ENCODE results near the gene METTL4.
"Not testable (repeated sequence)": the region's sequence is repeated elsewhere in the genome, so short reads cannot be mapped to it uniquely, and the experiment has no call there.

The METTL4 gene

DNA sequence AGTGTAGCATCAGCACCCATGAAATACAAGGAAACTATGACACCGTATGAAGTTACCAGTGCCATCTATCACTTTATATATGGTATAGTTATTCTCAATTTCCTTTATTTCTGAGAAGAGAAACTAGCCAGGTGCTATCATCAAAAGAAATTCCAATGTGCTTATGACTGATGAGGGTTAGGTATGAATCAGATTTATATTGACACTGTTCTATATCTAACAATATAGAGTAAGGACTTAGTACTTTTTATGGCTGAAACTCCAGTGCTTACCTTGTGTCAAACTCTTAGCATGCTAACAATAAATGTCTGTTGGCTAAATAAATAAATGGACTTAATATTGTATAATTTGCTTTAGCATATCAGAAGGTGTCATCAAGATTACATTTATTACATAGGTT, 6.9 kb downstream of the METTL4 start:
- no peak for DNase-seq

GRCh38 chr18:2559249-2559648, 12.1 kb downstream of the METTL4 start:
- no peak for DNase-seq

- no peak for DNase-seq
These were observed 13.8 kb downstream of the METTL4 start for GRCh38 chr18:2557536-2557935.

GRCh38 chr18:2555895-2556294, 15.4 kb downstream of the METTL4 start:
- no peak for DNase-seq

- DNase-seq: no peak
These were observed 16.6 kb downstream of the METTL4 start for GRCh38 chr18:2554696-2555095.

- no peak for DNase-seq
These were observed 19.9 kb downstream of the METTL4 start for GRCh38 chr18:2551425-2551824.

DNA sequence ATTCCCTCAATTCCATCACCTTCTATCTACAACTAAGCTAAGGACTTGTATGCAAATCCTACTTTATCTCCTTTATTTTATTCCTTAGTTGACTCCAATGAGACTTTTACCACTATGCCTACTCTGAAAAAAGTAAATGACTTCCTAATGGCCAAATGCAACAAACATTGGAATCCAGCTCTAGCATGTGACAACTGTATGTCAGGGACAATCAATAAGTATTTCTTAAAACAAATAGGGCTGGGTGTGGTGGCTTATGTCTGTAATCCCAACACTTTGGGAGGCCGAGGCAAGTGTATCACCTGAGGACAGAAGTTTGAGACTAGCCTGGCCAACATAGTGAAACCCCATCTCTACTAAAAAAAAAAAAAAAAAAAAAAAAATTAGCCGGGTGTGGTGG, 21.8 kb downstream of the METTL4 start:
- DNase-seq: no peak

GRCh38 chr18:2547477-2548087, 23.7 kb downstream of the METTL4 start:
- peak in 1 of 14 donors; percentile 14 for DNase-seq

GRCh38 chr18:2545155-2545554, 26.1 kb downstream of the METTL4 start:
- DNase-seq: no peak

DNA sequence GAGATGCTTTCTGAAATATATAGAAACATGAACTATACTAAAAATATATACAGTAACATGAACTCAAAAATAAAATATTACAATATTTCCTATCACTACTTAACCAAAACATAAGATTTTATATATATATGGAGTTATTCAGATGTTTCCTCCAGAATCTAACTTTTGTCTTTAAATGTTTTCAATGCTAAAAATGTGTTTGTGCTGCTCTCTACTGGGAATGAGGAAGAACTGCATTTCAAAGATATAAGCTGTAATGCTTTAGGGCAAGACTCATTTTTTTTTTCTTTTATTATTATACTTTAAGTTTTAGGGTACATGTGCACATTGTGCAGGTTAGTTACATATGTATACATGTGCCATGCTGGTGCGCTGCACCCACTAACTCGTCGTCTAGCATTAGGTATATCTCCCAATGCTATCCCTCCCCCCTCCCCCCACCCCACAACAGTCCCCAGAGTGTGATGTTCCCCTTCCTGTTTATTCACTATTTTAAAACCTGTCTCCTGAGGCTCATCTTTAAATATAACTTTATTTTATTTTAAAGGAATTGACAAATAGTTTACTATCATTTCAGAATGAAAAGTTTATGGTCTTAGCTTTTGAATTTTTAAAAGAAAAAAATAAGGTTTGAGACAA, 29.3 kb downstream of the METTL4 start:
- DNase-seq: not testable (repeated sequence)

GRCh38 chr18:2540575-2540974, 30.7 kb downstream of the METTL4 start:
- no peak for DNase-seq

DNA sequence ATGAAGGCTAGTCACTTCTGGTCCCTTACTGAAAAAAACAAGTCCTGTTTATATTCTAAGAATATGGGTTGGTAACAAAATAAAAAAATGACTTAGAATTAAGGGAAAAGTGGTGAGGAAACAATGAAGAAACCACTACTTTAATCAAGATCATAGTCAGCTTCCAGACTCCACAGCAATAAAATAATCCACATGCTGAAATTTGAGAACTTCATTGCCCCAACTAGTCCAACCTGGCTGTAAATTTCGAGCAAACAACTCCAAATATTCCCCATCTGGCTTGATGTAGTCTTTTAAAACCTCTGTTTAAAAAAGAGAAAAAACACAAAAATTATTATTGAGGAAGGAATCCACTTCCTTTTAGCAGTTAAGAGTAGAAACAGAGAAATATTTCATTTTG, 32.5 kb downstream of the METTL4 start:
- DNase-seq: no peak

GRCh38 chr18:2538236-2538635, 33.1 kb downstream of the METTL4 start:
- DNase-seq: peak in 2 of 14 donors; percentile 1 to 3

- DNase-seq: no peak
These were observed 34.0 kb downstream of the METTL4 start for GRCh38 chr18:2537296-2537695.

DNA sequence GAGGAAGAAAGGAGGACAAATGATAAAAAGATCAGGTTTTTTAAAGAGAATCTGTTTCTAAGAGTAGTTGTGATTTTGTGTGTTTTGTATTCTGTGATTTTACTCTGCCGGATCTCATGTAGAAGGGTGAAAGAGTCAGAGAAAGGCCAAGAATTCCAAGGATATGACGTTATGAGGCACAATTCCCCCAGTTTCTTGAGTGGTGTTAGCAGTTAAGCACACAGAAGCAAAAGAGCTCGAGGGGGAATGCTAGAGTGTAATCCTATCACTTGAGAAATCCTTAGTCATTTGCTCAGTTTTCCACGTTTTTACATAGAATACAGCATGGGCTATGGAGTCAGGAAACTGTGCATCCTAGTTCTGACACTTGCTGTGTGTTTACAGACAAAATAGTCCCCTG, 34.8 kb downstream of the METTL4 start:
- no peak for DNase-seq

GRCh38 chr18:2536063-2536462, 35.2 kb downstream of the METTL4 start:
- DNase-seq: no peak

DNA sequence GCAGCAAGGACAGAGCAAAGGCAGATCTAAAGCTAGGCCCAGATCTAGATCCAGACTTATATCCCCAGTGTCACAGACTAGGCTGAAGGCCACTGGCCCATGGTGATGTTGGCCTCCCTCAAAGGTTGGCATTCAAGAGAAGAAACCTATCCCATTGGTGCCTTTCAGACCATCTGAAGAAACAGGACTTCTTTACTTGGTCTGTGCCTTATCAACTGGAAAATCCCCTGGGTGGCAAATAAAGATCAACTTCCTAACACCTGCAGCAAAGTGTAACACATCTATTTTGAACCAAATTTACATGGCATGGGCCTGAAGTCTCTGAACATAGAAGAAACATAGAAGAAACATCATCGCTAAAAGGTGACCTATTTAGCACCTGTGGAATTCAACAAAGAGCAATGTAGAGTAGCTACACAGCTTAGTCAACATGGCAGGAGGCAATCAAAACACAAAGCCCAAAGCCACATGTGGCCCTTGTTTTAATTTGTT, 35.8 kb downstream of the METTL4 start:
- DNase-seq: no peak

GRCh38 chr18:2534906-2535305, 36.4 kb downstream of the METTL4 start:
- no peak for DNase-seq

DNA sequence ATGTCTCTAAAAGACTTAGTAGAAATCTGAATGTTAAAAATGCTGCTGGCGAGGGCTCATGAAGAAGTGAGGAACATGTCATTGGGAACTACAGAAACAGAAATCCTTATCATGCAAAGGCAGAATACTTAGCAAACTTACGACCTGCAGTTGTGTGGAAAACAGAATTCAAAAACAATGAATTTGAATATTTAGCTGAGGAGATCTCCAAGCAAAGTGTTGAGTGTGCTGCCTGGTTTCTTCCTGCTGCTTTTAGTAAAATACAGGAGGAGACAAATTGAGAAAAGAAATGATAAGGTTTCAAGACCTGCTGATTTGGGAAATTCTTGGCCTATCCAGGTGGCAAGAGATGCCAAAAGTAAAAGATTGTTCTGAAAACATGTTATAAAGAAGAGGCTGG, 38.5 kb downstream of the METTL4 start:
- no peak for DNase-seq

DNA sequence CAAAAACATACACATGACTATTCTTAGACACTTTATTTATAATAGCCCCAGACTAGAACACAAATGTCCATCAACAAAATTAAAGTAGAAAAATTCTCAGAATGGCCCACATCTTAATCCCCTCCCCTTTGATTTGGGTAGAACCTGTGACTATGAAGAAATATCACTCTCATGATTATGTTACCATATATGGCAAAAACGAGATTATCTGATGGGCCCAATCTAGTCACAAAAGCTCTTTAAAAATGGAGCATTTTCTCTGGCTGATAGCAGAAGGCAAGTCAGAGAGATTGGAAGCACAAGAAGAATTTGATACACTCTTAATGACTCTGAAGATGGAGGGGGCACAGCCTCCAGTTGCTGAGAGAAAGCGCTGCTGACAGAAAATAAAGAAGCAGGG, 39.6 kb downstream of the METTL4 start:
- no peak for DNase-seq

DNA sequence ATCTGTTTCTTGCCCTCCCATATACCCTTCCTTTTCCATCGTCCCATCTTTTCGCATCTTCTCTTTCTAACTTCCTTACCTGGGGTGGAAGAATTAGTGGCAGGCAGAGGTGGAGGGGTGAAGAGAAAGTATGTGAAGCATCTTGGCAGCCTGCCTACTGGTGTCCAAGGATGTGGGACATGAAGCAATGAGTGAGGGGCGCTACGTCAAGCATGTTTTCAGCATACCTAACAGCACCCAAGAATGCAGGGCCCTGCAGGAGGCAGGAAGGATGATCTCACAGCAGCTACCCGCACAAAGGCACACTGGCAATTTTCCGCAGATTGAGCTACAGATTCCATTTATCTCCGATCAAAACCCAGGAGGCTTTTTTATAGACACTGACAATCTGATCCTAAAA, 42.2 kb downstream of the METTL4 start:
- no peak for DNase-seq

DNA sequence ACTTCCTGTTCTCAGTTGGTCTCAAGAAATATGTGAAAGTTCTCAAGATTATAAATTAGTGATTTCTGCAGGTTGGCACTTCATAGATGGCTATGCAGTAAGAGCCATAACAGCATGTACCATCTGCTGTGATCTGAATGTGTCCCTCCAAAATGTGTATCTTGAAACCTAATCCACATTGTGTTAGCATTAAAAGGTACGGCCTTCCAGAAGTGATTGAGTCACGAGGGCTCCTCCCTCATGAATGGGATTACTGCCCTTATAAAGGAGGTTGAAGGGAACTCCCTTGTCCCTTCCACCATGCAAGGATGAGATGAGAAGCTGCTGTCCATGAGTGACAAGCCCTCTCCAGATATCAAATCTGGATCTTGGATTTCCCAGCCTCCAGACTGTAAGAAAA, 45.0 kb downstream of the METTL4 start:
- no peak for DNase-seq

GRCh38 chr18:2524794-2525198, 46.5 kb downstream of the METTL4 start:
- DNase-seq: not testable (repeated sequence)

GRCh38 chr18:2522112-2522511, 49.2 kb downstream of the METTL4 start:
- DNase-seq: no peak

- no peak for DNase-seq
These were observed 52.8 kb downstream of the METTL4 start for GRCh38 chr18:2518473-2518872.

Data from C1 segment of cervical spinal cord (tissue), 14 donors.